Endodermal cell (in vitro differentiated cells): ENCODE measurements around the gene ENAH. TPM values are rescaled to one million over a fixed set of nuclear protein-coding genes. Genes with fewer than 3 reads are reported as not detected.

Experiments
- DNase-seq: peaks from one replicate; pipeline ENCODE4 v3.0.0-alpha.2; 2017
- H3K27ac ChIP-seq: 2 replicates; pipeline ENCODE4 v1.5.1; 2013; ENCODE audit warnings: mild to moderate bottlenecking, low read depth, low read length, moderate library complexity
- H3K27me3 ChIP-seq: 2 replicates; pipeline ENCODE4 v1.6.1; 2013; ENCODE audit warnings: mild to moderate bottlenecking, low read length, moderate library complexity; ENCODE audit not compliant: insufficient read depth, control insufficient read depth, poor library complexity, severe bottlenecking
- H3K36me3 ChIP-seq: 2 replicates; pipeline ENCODE4 v1.7.0; 2013; ENCODE audit warnings: mild to moderate bottlenecking, low read length, moderate library complexity; ENCODE audit not compliant: control insufficient read depth, insufficient read depth
- H3K4me1 ChIP-seq: one replicate; pipeline ENCODE4 v1.7.0; 2013; ENCODE audit warnings: low read length; ENCODE audit not compliant: control insufficient read depth, insufficient read depth
- H3K4me3 ChIP-seq: 2 replicates; pipeline ENCODE4 v1.5.1; 2013; ENCODE audit warnings: mild to moderate bottlenecking, low read length, moderate library complexity
- H3K9ac ChIP-seq: 2 replicates; pipeline ENCODE4 v1.6.1; 2013; ENCODE audit warnings: mild to moderate bottlenecking, low read length, moderate library complexity; ENCODE audit not compliant: poor library complexity, severe bottlenecking; ENCODE audit errors: extremely low read depth
- H3K9me3 ChIP-seq: 2 replicates; pipeline ENCODE4 v1.6.1; 2013; ENCODE audit warnings: mild to moderate bottlenecking, low read length, moderate library complexity; ENCODE audit not compliant: control insufficient read depth
- H3K27ac Mint-ChIP-seq: 2 replicates; pipeline ENCODE4 v1.8.0; 2020; ENCODE audit warnings: mixed read lengths
- H3K27me3 Mint-ChIP-seq: 2 replicates; pipeline ENCODE4 v1.8.0; 2021; ENCODE audit warnings: mild to moderate bottlenecking, mixed read lengths; ENCODE audit not compliant: insufficient read depth
- H3K36me3 Mint-ChIP-seq: 2 replicates; pipeline ENCODE4 v1.8.0; 2020; ENCODE audit warnings: low read depth, mixed read lengths
- H3K4me1 Mint-ChIP-seq: 2 replicates; pipeline ENCODE4 v1.8.0; 2020; ENCODE audit warnings: mixed read lengths
- H3K4me3 Mint-ChIP-seq: 2 replicates; pipeline ENCODE4 v1.8.0; 2020; ENCODE audit warnings: mild to moderate bottlenecking, moderate library complexity, mixed read lengths
- H3K9me3 Mint-ChIP-seq: 2 replicates; pipeline ENCODE4 v1.8.0; 2020; ENCODE audit warnings: mild to moderate bottlenecking, mixed read lengths
- CTCF ChIP-seq: fragments of 200-600 bp; sonication (generic); conservative IDR thresholded peaks from 2 replicates; pipeline ENCODE4 v1.5.0; 2021; ENCODE audit warnings: antibody characterized with exemption, mild to moderate bottlenecking
- WGBS, 2 experiments: methylation state at CpG; one replicate each; pipeline versions ENCODE4 v1.1.5 to v1.1.7; 2013; ENCODE audit warnings: missing lambda C conversion rate in 2 of 2, mixed read lengths in 1 of 2; ENCODE audit not compliant: insufficient coverage in 1 of 2, insufficient read length in 1 of 2; 5-methylcytosine and 5-hydroxymethylcytosine counted together
- total RNA-seq, 2 donors: library from RNA; stranded (reverse); fragmentation: NEBNext Ultra II Directional in 1 of 2; extraction: Animal tissue kit (Norgen Biotek cat#: 25700) in 1 of 2; gene quantifications; 2 replicates in 1 of 2; 3 replicates in 1 of 2; pipeline ENCODE4 v1.2.1, GENCODE V29; 2021

Gene ENAH
- total RNA-seq, 2 donors from 2014 or later, result 263 to 267 TPM

GRCh38 chr1:225460737-225461532 lies 192.0 kb downstream of the ENAH start:
- no peak for TF ChIP-seq CTCF
- no peak overlapping the region for H3K27ac ChIP-seq
- 85 to 100% methylated on average over 3 to 8 of the region's 8 CpGs for WGBS, 2 experiments
- peaks cover 15% of the 10 kb centered on the region for H3K4me1 Mint-ChIP-seq
- H3K9me3 Mint-ChIP-seq, result no peaks in the 10 kb centered on the region
- peaks cover 2% of the 10 kb centered on the region for H3K27me3 Mint-ChIP-seq
- H3K36me3 ChIP-seq, result no peaks in the 10 kb centered on the region
- peaks cover 12% of the 10 kb centered on the region for H3K4me1 ChIP-seq
- H3K27ac Mint-ChIP-seq, result no peak overlapping the region
- no peak for DNase-seq
- no peak overlapping the region for H3K9ac ChIP-seq
- no peaks in the 10 kb centered on the region for H3K36me3 Mint-ChIP-seq
- no peaks in the 10 kb centered on the region for H3K27me3 ChIP-seq
- no peak overlapping the region for H3K4me3 Mint-ChIP-seq
- H3K4me3 ChIP-seq, result no peak overlapping the region
- peaks cover 10% of the 10 kb centered on the region for H3K9me3 ChIP-seq

DNA sequence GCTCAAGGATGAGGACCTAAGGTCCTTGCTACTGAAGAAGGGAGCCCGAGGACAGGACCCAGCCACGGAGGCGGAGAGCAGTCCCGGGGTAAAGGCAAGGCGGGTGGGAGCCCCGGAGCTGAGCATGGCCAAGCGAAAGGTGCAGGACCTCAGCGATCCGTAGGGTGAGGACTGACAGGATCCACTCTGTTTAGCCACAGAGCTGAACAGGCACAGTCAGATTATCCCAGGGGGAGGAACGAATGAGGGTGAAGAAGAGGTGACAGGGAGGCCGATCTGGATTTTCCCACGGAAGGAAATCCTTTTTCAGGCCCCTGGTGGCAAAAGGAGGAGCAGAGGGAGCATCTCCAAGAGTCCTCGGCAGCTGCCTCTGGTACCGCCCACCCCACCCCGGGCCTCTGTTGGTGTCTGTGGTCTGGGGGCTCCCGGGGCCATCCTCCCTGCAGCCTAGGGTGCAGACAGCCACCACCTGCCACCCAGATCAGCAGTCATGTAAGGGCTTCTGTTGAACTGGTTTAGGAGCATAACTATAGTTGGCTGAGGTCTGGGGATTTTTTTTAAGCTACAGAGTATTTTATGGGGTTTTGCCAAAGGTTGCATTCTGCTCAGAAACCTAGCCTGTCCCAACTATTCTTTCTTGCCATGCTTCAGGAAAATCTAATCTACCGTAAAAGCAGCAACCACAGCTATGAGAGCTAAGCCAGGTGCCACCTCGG lies 192.7 kb downstream of the ENAH start:
- H3K27me3 Mint-ChIP-seq, result peaks cover 2% of the 10 kb centered on the region
- H3K4me3 Mint-ChIP-seq, result no peak overlapping the region
- 83 to 85% methylated on average over 7 to 18 of the region's 18 CpGs for WGBS, 2 experiments
- Histone ChIP-seq H3K27ac (no peak overlapping the region), H3K9me3 (peaks cover 10% of the 10 kb centered on the region), H3K4me1 (peaks cover 6% of the 10 kb centered on the region), H3K36me3 (no peaks in the 10 kb centered on the region), H3K4me3 (no peak overlapping the region), H3K9ac (no peak overlapping the region), H3K27me3 (no peaks in the 10 kb centered on the region)
- H3K36me3 Mint-ChIP-seq, result no peaks in the 10 kb centered on the region
- no peaks in the 10 kb centered on the region for H3K9me3 Mint-ChIP-seq
- peak; percentile 37 for TF ChIP-seq CTCF
- DNase-seq, result no peak
- no peak overlapping the region for H3K27ac Mint-ChIP-seq
- H3K4me1 Mint-ChIP-seq, result peaks cover 11% of the 10 kb centered on the region

DNA sequence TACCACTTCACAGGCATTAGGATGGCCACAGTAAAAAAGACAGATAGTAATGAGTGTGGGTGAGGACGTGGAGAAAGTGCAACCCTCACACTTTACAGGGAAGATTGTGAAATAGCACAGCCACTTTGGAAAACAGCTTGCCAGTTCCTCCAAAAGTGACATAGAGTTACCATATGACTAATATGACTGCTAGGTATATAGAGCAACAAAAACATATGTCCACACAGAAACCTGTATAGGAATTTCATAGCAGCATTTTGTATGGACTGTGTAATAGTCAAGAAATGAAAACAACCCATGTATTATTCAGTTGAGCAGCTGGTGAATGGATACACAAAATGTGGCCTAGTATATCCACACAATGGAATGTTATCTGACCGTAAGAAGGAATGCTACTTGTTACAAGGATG lies 194.7 kb downstream of the ENAH start:
- no peaks in the 10 kb centered on the region for H3K9me3 Mint-ChIP-seq
- Histone ChIP-seq H3K27me3 (no peaks in the 10 kb centered on the region), H3K9me3 (peaks cover 10% of the 10 kb centered on the region), H3K27ac (no peak overlapping the region), H3K4me3 (no peak overlapping the region), H3K36me3 (no peaks in the 10 kb centered on the region), H3K9ac (no peak overlapping the region), H3K4me1 (no peaks in the 10 kb centered on the region)
- DNase-seq, result peak; percentile 7
- no peak for TF ChIP-seq CTCF
- H3K4me3 Mint-ChIP-seq, result no peak overlapping the region
- no peak overlapping the region for H3K27ac Mint-ChIP-seq
- no peaks in the 10 kb centered on the region for H3K36me3 Mint-ChIP-seq
- H3K27me3 Mint-ChIP-seq, result peaks cover 2% of the 10 kb centered on the region
- WGBS, 2 experiments, result 75 to 95% methylated on average over 2 of the region's 2 CpGs
- H3K4me1 Mint-ChIP-seq, result peaks cover 9% of the 10 kb centered on the region
